GM23338 (cell line): ENCODE results near the gene HSPA12B. TPM values are rescaled to one million over a fixed set of nuclear protein-coding genes. Genes with fewer than 3 reads are reported as not detected.

ENCODE experiments used
- ATAC-seq: fragments of 200-7000 bp; cut with Tn5 transposase; 3 replicates; pipeline ENCODE4 v1.9.1; 2020
- DNase-seq: peaks from one replicate; pipeline ENCODE4 v3.0.0-alpha.2; 2015; ENCODE audit warnings: low spot score
- H2AFZ ChIP-seq: fragments of 200-600 bp; sonication (generic); 2 replicates; pipeline ENCODE4 v1.8.0; 2016; ENCODE audit warnings: antibody characterized with exemption, mild to moderate bottlenecking, moderate library complexity
- H3F3A ChIP-seq: fragments of 200-600 bp; sonication (generic); replicated peaks from 2 replicates; pipeline ENCODE4 v1.8.0; 2017; ENCODE audit warnings: antibody characterized with exemption, mixed run types, low read depth
- H3K27ac ChIP-seq: fragments of 200-600 bp; sonication (generic); 2 replicates; pipeline ENCODE4 v1.6.1; 2016; ENCODE audit warnings: low read depth
- H3K27me3 ChIP-seq: fragments of 200-600 bp; sonication (generic); 2 replicates; pipeline ENCODE4 v1.8.0; 2016; ENCODE audit warnings: mild to moderate bottlenecking, mixed run types, moderate library complexity; ENCODE audit not compliant: insufficient read depth
- H3K36me3 ChIP-seq: fragments of 200-600 bp; sonication (generic); 2 replicates; pipeline ENCODE4 v1.8.0; 2016; ENCODE audit warnings: mild to moderate bottlenecking; ENCODE audit not compliant: insufficient read depth
- H3K4me1 ChIP-seq: fragments of 200-600 bp; sonication (generic); 2 replicates; pipeline ENCODE4 v1.8.0; 2016; ENCODE audit warnings: mild to moderate bottlenecking, moderate library complexity; ENCODE audit not compliant: insufficient read depth
- H3K4me2 ChIP-seq: fragments of 200-600 bp; sonication (generic); 2 replicates; pipeline ENCODE4 v1.7.1; 2017; ENCODE audit warnings: mixed run types
- H3K4me3 ChIP-seq: fragments of 200-600 bp; sonication (generic); 2 replicates; pipeline ENCODE4 v1.6.1; 2016; ENCODE audit warnings: mixed run types
- H3K79me2 ChIP-seq: fragments of 200-600 bp; sonication (generic); replicated peaks from 2 replicates; pipeline ENCODE4 v1.8.0; 2017; ENCODE audit warnings: mild to moderate bottlenecking; ENCODE audit not compliant: insufficient read depth
- H3K9me2 ChIP-seq: fragments of 200-600 bp; sonication (generic); 2 replicates; pipeline ENCODE4 v1.8.0; 2017; ENCODE audit not compliant: insufficient read depth
- H4K20me1 ChIP-seq: fragments of 200-600 bp; sonication (generic); replicated peaks from 2 replicates; pipeline ENCODE4 v1.8.0; 2017; ENCODE audit warnings: mild to moderate bottlenecking; ENCODE audit not compliant: insufficient read depth
- H3K27ac Mint-ChIP-seq: 2 replicates; pipeline ENCODE4 v1.8.0; 2020; ENCODE audit warnings: inconsistent platforms, mild to moderate bottlenecking, moderate library complexity, mixed read lengths
- H3K27me3 Mint-ChIP-seq: 3 replicates; pipeline ENCODE4 v1.8.0; 2022; ENCODE audit warnings: low read depth, mild to moderate bottlenecking, moderate library complexity, mixed read lengths, inconsistent platforms; ENCODE audit not compliant: insufficient read depth, poor library complexity
- H3K36me3 Mint-ChIP-seq: 3 replicates; pipeline ENCODE4 v1.8.0; 2021; ENCODE audit warnings: low read depth, mild to moderate bottlenecking, inconsistent platforms, moderate library complexity, mixed read lengths
- H3K4me1 Mint-ChIP-seq: 3 replicates; pipeline ENCODE4 v1.8.0; 2020; ENCODE audit warnings: mild to moderate bottlenecking, inconsistent platforms, mixed read lengths
- H3K4me3 Mint-ChIP-seq: 3 replicates; pipeline ENCODE4 v1.8.0; 2021; ENCODE audit warnings: moderate library complexity, mild to moderate bottlenecking, inconsistent platforms, mixed read lengths
- H3K9me3 Mint-ChIP-seq: 3 replicates; pipeline ENCODE4 v1.8.0; 2020; ENCODE audit warnings: moderate library complexity, mild to moderate bottlenecking, inconsistent platforms, mixed read lengths
- POLR2AphosphoS5 ChIP-seq: IDR thresholded peaks from 2 replicates; pipeline ENCODE4 v1.6.1; 2016; ENCODE audit warnings: antibody characterized with exemption, low read depth
- STAT1 ChIP-seq: IDR thresholded peaks from one replicate; pipeline ENCODE4 v1.6.1; 2016; ENCODE audit warnings: antibody characterized with exemption; ENCODE audit not compliant: unreplicated experiment
- ZNF331 ChIP-seq: fragments of 250-450 bp; sonication (Bioruptor Pico); IDR thresholded peaks from 2 replicates; pipeline ENCODE4 v1.5.0; 2020; ENCODE audit warnings: low read depth, mild to moderate bottlenecking, moderate library complexity
- polyA plus RNA-seq: library from polyadenylated mRNA; unstranded; fragments of >200 nt; fragmentation: Nextera tagmentation; extraction: Ambion mirVana; gene quantifications from 2 replicates; pipeline ENCODE4 v1.2.1, GENCODE V29; 2016
- total RNA-seq: library from RNA; depleted of rRNA; stranded (reverse); fragments of >200 nt; shearing (Covaris generic); gene quantifications from 2 replicates; pipeline ENCODE4 v1.2.3, GENCODE V29; 2014
- TF ChIP-seq, protein P1 (sequence below): fragments of 250-450 bp; sonication (Bioruptor Pico); IDR thresholded peaks from 2 replicates; pipeline ENCODE4 v1.5.0; 2020; ENCODE audit warnings: mild to moderate bottlenecking, moderate library complexity
- TF ChIP-seq, protein P2 (sequence below): IDR thresholded peaks from one replicate; pipeline ENCODE4 v1.6.1; 2018; ENCODE audit warnings: antibody characterized with exemption; ENCODE audit not compliant: unreplicated experiment

The HSPA12B gene
- total and polyA plus RNA-seq, 2 experiments from 2014 or later, result 2.8 to 6.5 TPM

DNA sequence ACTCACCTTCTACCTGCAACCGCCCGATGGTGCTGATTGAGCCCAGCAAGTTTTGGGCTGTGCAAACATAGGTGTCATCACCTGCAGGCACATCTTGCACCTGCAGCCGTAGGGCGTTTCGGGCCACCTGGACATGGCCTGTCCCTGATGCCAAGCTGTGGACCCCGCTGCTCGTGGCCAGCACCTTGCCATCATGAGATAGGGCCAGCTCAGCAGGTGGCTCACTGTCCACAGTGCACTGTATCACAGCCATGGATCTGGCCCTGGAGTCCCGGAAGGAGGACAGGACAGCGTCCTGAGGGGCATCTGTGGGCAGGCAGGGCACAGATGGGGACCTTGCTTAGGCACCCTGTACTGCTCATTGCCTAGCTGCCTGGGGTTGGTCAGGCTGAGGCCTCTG, 40.6 kb upstream of the HSPA12B start (continued):
- TF ChIP-seq, protein P1, sequence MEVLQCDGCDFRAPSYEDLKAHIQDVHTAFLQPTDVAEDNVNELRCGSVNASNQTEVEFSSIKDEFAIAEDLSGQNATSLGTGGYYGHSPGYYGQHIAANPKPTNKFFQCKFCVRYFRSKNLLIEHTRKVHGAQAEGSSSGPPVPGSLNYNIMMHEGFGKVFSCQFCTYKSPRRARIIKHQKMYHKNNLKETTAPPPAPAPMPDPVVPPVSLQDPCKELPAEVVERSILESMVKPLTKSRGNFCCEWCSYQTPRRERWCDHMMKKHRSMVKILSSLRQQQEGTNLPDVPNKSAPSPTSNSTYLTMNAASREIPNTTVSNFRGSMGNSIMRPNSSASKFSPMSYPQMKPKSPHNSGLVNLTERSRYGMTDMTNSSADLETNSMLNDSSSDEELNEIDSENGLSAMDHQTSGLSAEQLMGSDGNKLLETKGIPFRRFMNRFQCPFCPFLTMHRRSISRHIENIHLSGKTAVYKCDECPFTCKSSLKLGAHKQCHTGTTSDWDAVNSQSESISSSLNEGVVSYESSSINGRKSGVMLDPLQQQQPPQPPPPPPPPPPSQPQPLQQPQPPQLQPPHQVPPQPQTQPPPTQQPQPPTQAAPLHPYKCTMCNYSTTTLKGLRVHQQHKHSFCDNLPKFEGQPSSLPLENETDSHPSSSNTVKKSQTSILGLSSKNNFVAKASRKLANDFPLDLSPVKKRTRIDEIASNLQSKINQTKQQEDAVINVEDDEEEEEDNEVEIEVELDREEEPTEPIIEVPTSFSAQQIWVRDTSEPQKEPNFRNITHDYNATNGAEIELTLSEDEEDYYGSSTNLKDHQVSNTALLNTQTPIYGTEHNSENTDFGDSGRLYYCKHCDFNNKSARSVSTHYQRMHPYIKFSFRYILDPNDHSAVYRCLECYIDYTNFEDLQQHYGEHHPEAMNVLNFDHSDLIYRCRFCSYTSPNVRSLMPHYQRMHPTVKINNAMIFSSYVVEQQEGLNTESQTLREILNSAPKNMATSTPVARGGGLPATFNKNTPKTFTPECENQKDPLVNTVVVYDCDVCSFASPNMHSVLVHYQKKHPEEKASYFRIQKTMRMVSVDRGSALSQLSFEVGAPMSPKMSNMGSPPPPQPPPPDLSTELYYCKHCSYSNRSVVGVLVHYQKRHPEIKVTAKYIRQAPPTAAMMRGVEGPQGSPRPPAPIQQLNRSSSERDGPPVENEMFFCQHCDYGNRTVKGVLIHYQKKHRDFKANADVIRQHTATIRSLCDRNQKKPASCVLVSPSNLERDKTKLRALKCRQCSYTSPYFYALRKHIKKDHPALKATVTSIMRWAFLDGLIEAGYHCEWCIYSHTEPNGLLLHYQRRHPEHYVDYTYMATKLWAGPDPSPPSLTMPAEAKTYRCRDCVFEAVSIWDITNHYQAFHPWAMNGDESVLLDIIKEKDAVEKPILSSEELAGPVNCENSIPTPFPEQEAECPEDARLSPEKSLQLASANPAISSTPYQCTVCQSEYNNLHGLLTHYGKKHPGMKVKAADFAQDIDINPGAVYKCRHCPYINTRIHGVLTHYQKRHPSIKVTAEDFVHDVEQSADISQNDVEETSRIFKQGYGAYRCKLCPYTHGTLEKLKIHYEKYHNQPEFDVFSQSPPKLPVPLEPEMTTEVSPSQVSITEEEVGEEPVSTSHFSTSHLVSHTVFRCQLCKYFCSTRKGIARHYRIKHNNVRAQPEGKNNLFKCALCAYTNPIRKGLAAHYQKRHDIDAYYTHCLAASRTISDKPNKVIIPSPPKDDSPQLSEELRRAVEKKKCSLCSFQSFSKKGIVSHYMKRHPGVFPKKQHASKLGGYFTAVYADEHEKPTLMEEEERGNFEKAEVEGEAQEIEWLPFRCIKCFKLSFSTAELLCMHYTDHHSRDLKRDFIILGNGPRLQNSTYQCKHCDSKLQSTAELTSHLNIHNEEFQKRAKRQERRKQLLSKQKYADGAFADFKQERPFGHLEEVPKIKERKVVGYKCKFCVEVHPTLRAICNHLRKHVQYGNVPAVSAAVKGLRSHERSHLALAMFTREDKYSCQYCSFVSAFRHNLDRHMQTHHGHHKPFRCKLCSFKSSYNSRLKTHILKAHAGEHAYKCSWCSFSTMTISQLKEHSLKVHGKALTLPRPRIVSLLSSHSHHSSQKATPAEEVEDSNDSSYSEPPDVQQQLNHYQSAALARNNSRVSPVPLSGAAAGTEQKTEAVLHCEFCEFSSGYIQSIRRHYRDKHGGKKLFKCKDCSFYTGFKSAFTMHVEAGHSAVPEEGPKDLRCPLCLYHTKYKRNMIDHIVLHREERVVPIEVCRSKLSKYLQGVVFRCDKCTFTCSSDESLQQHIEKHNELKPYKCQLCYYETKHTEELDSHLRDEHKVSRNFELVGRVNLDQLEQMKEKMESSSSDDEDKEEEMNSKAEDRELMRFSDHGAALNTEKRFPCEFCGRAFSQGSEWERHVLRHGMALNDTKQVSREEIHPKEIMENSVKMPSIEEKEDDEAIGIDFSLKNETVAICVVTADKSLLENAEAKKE (CRISPR knock-in tag), result no peak
- TF ChIP-seq POLR2AphosphoS5, result no peak
- TF ChIP-seq, protein P2, sequence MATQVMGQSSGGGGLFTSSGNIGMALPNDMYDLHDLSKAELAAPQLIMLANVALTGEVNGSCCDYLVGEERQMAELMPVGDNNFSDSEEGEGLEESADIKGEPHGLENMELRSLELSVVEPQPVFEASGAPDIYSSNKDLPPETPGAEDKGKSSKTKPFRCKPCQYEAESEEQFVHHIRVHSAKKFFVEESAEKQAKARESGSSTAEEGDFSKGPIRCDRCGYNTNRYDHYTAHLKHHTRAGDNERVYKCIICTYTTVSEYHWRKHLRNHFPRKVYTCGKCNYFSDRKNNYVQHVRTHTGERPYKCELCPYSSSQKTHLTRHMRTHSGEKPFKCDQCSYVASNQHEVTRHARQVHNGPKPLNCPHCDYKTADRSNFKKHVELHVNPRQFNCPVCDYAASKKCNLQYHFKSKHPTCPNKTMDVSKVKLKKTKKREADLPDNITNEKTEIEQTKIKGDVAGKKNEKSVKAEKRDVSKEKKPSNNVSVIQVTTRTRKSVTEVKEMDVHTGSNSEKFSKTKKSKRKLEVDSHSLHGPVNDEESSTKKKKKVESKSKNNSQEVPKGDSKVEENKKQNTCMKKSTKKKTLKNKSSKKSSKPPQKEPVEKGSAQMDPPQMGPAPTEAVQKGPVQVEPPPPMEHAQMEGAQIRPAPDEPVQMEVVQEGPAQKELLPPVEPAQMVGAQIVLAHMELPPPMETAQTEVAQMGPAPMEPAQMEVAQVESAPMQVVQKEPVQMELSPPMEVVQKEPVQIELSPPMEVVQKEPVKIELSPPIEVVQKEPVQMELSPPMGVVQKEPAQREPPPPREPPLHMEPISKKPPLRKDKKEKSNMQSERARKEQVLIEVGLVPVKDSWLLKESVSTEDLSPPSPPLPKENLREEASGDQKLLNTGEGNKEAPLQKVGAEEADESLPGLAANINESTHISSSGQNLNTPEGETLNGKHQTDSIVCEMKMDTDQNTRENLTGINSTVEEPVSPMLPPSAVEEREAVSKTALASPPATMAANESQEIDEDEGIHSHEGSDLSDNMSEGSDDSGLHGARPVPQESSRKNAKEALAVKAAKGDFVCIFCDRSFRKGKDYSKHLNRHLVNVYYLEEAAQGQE, result no peak

DNA sequence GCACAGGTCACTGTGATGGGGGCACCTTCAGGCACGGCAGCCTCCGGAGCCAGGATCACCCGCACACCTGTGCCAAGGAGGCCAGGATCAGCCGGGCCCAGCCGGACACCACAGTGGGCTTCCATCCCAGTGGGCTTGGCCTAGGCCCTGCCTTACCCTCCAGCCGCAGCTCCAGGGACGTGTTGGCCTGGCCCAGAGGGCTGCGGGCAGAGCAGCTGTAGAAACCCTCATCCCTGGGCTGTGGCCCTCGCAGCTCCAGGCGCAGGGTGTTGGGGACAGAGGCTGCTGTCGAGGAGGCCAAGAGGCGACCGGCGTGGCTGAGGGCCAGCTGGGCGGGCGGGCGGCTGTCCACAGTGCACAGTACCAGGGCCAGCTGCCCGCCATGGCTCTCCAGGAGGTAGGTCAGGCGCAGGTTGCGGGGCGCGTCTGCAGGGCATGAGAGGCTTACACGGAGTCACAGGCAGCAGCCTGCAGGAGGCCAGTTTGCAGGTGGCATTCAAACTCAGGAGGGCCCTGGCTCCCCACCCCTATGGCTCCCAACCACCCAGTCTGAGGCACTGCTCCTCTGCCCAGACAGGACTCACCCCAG, 39.7 kb upstream of the HSPA12B start:
- Mint-ChIP-seq H3K4me1 (peaks cover under 1% of the 10 kb centered on the region), H3K9me3 (peaks cover 3% of the 10 kb centered on the region; the same call in 1 of the 3 replicates), H3K27me3 (peaks cover 15% of the 10 kb centered on the region), H3K36me3 (no peaks in the 10 kb centered on the region; the same call in 2 of the 3 replicates), H3K27ac (no peak overlapping the region), H3K4me3 (no peak overlapping the region)
- DNase-seq, result no peak
- Histone ChIP-seq H3F3A (no peaks in the 10 kb centered on the region), H3K27ac (no peak overlapping the region), H3K4me3 (no peak overlapping the region), H3K4me2 (no peak overlapping the region), H4K20me1 (no peaks in the 10 kb centered on the region), H3K9me2 (0 out of 2 replicates have a peak, but pooled peaks cover 2% of the 10 kb centered on the region), H3K27me3 (no peaks in the 10 kb centered on the region), H3K79me2 (no peaks in the 10 kb centered on the region), H3K4me1 (no peaks in the 10 kb centered on the region), H3K36me3 (no peaks in the 10 kb centered on the region), H2AFZ (no peak overlapping the region)
- ATAC-seq, result no peak
- no peak for TF ChIP-seq STAT1
- no peak for TF ChIP-seq ZNF331
- TF ChIP-seq, protein P1 (CRISPR knock-in tag), result no peak
